K562 (cell line): ENCODE data around the gene PCSK6. TPM values are rescaled to one million over a fixed set of nuclear protein-coding genes. Genes with fewer than 3 reads are reported as not detected.

Experiments used
- ATAC-seq: fragments of 200-7000 bp; cut with Tn5 transposase; 3 replicates; pipeline ENCODE4 v1.9.1; 2020; ENCODE audit warnings: moderate library complexity
- BruUV-seq: library from RNA; stranded (reverse); fragments of 400-500 nt; replicated peaks from 2 replicates; lab custom pipeline; 2021; lab: Mats Ljungman, UMichigan
- CTCF ChIA-PET: fragments of 300-600 bp; formaldehyde crosslinking; extraction: SDS; loops from one replicate; lab custom pipeline; 2021; ENCODE audit warnings: low intra/inter-chr PET ratio; lab: Yijun Ruan, JAX
- POLR2A ChIA-PET: fragments of 300-600, 350-650 bp; sonication (Branson Sonifier 250); formaldehyde crosslinking; extraction: SDS; loops from one replicate; lab custom pipeline; 2021; ENCODE audit warnings: antibody characterized with exemption, inconsistent platforms; lab: Yijun Ruan, JAX
- DNase-seq, 4 experiments: peaks; one replicate each; pipeline versions ENCODE4 v3.0.0 to v3.0.0-alpha.2; 2011 to 2018; ENCODE audit warnings: low spot score in 3 of 4, mixed read lengths in 3 of 4; ENCODE audit errors: extremely low read depth in 1 of 4
- FAIRE-seq: peaks from 2 replicates; lab custom pipeline; 2011; peaks lifted over from hg19 to GRCh38; lab: Jason Lieb, UNC
- H2AFZ ChIP-seq: 2 replicates; pipeline ENCODE4 v1.6.0; 2011; ENCODE audit warnings: low read depth, low read length, control low read depth, inconsistent platforms
- H3K27ac ChIP-seq: fragments of 200-600 bp; 3 replicates; pipeline ENCODE4 v1.8.0; 2011; ENCODE audit warnings: low read depth, mild to moderate bottlenecking, control low read depth, inconsistent platforms, low read length, moderate library complexity, mixed read lengths; ENCODE audit errors: extremely low read depth
- H3K27me3 ChIP-seq, 2 experiments: fragments of 300-600 bp in 1 of 2; 2 replicates in 1 of 2; 3 replicates in 1 of 2; pipeline versions ENCODE4 v1.6.0 to v1.8.0; 2011; ENCODE audit warnings: inconsistent platforms in 2 of 2, low read length in 2 of 2, mild to moderate bottlenecking in 1 of 2, mixed read lengths in 1 of 2, moderate library complexity in 1 of 2; ENCODE audit not compliant: control insufficient read depth in 2 of 2, insufficient read depth in 2 of 2
- H3K36me3 ChIP-seq: fragments of 300-600 bp; 3 replicates; pipeline ENCODE4 v1.8.0; 2011; ENCODE audit warnings: mild to moderate bottlenecking, low read length, inconsistent platforms; ENCODE audit not compliant: control insufficient read depth, insufficient read depth
- H3K4me1 ChIP-seq, 2 experiments: fragments of 200-600 bp in 1 of 2; replicated peaks in 1 of 2; 2 replicates in 1 of 2; 3 replicates in 1 of 2; pipeline versions ENCODE4 v1.5.1 to v1.8.0; 2011; ENCODE audit warnings: inconsistent platforms in 2 of 2, low read length in 2 of 2, mild to moderate bottlenecking in 1 of 2, mixed read lengths in 1 of 2, moderate library complexity in 1 of 2; ENCODE audit not compliant: control insufficient read depth in 2 of 2, insufficient read depth in 2 of 2
- H3K4me2 ChIP-seq: 2 replicates; pipeline ENCODE4 v1.6.1; 2011; ENCODE audit warnings: low read length, control low read depth, inconsistent platforms, mixed read lengths; ENCODE audit not compliant: insufficient read depth
- H3K4me3 ChIP-seq: fragments of 200-600 bp; sonication (generic), shearing (Covaris generic); 2 replicates; pipeline ENCODE4 v1.5.1; 2016; ENCODE audit warnings: control low read depth, inconsistent platforms
- H3K79me2 ChIP-seq: fragments of 200-600 bp; 3 replicates; pipeline ENCODE4 v1.8.0; 2011; ENCODE audit warnings: low read length, inconsistent platforms; ENCODE audit not compliant: control insufficient read depth, insufficient read depth
- H3K9ac ChIP-seq, 2 experiments: 2 replicates each; pipeline versions ENCODE4 v1.6.0 to v1.6.1; 2011; ENCODE audit warnings: low read depth in 2 of 2, low read length in 2 of 2, control low read depth in 1 of 2, inconsistent platforms in 1 of 2, mild to moderate bottlenecking in 1 of 2, mixed read lengths in 1 of 2; ENCODE audit not compliant: insufficient read depth in 1 of 2
- H3K9me1 ChIP-seq: one replicate; pipeline ENCODE4 v1.6.0; 2011; ENCODE audit warnings: inconsistent platforms, mild to moderate bottlenecking, low read length, moderate library complexity; ENCODE audit not compliant: control insufficient read depth, insufficient read depth
- H3K9me3 ChIP-seq: replicated peaks from 2 replicates; pipeline ENCODE4 v1.5.1; 2011; ENCODE audit warnings: low read depth, low read length, inconsistent platforms; ENCODE audit not compliant: control insufficient read depth, insufficient read depth
- H4K20me1 ChIP-seq: replicated peaks from 2 replicates; pipeline ENCODE4 v1.6.1; 2011; ENCODE audit warnings: low read length, inconsistent platforms, mixed read lengths; ENCODE audit not compliant: control insufficient read depth, insufficient read depth
- AFF4 ChIP-seq: sonication (generic); formaldehyde crosslinking; IDR thresholded peaks from 2 replicates; pipeline ENCODE4 v1.8.0; 2023; ENCODE audit warnings: mild to moderate bottlenecking, missing genetic modification reagents
- FOXP4 ChIP-seq: sonication (generic); formaldehyde crosslinking; IDR thresholded peaks from 2 replicates; pipeline ENCODE4 v1.8.0; 2022; ENCODE audit warnings: mild to moderate bottlenecking, missing genetic modification reagents, borderline replicate concordance
- RAD21 ChIP-seq, 2 experiments: fragments of 250-450 bp in 1 of 2; fragments of 450-650 bp in 1 of 2; sonication (Bioruptor Pico) in 1 of 2; formaldehyde crosslinking in 1 of 2; IDR thresholded peaks in 1 of 2; conservative IDR thresholded peaks in 1 of 2; 2 replicates each; pipeline versions ENCODE4 v1.4.0 to v1.8.0; 2020 to 2022; ENCODE audit warnings: mild to moderate bottlenecking in 2 of 2, moderate library complexity in 1 of 2
- ZNF655 ChIP-seq: fragments of 250-450 bp; sonication (Bioruptor Pico); IDR thresholded peaks from 2 replicates; pipeline ENCODE4 v1.5.0; 2021
- WGBS: fragments of 100-300 bp; shearing (Covaris generic); methylation state at CpG from one replicate; pipeline ENCODE4 v1.1.6; 2016; ENCODE audit warnings: low coverage, mixed read lengths; ENCODE audit not compliant: insufficient coverage; ENCODE audit errors: missing lambda C conversion rate; 5-methylcytosine and 5-hydroxymethylcytosine counted together
- in situ Hi-C: fragments of 300-500 bp; cut with MboI; formaldehyde crosslinking; loops from 4 replicates; pipeline ENCODE4 v1.15.0; 2018; ENCODE audit warnings: inconsistent platforms, mixed read lengths
- intact Hi-C: fragments of 100-400 bp; cut with micrococcal nuclease; formaldehyde crosslinking; loops from 2 replicates; pipeline ENCODE4 v1.14.2; 2022
- polyA plus RNA-seq, 8 experiments: library from polyadenylated mRNA; depleted of rRNA in 4 of 8; stranded (reverse) in 5 of 8; unstranded in 3 of 8; fragments of >200 nt; fragmentation: Nextera tagmentation in 2 of 8; fragmentation: Illumina TruSeq in 1 of 8; extraction: Ambion mirVana in 2 of 8; extraction: Trizol in 1 of 8; gene quantifications; 2 replicates each; pipeline versions ENCODE4 v1.2.1 to v1.2.3, GENCODE V29; 2011 to 2014; ENCODE audit warnings: inconsistent platforms in 1 of 8, missing spikeins in 1 of 8
- total RNA-seq, 7 experiments: library from RNA; depleted of rRNA in 6 of 7; stranded (reverse); fragments of >200 nt in 6 of 7; fragmentation: Illumina TruSeq in 2 of 7; extraction: Trizol in 2 of 7; gene quantifications; 2 replicates each; pipeline versions ENCODE4 v1.2.1 to v1.2.3, GENCODE V29; 2011 to 2021; ENCODE audit warnings: low replicate concordance in 1 of 7
- TF ChIP-seq, protein P1 (sequence below): fragments of 200-800 bp; sonication (Bioruptor generic); IDR thresholded peaks from 2 replicates; pipeline ENCODE4 v1.6.1; 2016; ENCODE audit warnings: missing genetic modification characterization, missing compliant biosample characterization

PCSK6 gene
- total and polyA plus RNA-seq, 9 of the 15 experiments (the other 6 are each of a cell fraction or from before 2014, with no cell fraction given), result 2.2 to 32.6 (median 14.5) TPM

DNA sequence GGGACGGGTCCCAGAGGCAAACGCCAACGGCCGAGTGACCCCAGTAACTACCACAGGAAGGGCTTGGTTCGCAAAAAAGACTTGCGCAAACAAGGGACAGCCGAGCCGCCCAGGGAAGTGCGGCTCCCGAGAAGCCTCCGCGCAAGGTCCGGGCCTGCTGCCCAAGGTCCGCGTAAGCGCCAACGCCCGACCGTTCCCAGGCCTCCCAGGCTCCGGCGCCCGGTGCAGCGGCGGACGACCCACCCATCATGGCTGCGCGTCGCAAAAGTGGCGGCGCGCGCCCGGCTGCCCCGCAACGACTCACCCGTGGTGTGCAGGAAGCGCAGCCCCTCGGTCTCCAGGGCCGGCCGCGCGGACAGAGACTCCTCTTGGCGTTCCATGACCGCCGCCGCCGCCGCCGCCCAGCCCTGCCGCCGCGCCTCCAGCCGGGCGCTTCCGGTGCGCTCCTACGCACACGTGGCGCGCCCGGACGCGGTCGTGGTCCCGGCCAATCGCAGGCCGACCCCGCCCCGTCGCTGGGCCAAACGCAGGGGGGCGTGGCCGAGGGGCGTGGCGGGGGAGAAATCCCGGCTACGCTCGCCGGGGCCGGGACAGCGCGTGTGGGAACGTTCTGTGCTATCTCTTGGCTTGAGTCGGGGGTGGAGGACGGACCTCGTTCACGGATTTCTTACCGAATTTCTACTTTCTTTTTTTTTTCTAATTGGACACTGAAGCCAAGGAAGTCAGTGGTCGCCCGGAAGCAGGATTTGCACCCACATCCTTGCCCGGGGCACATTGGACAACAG is 212.3 kb downstream of the PCSK6 start, which contains the start of gene SELENOS:
TSS of gene SELENOS (minus strand) at position 448 of the 785 bp plus-strand sequence. CDS start at position 380, 68 bp downstream.
- peak; percentile 91 to 94 (median 92) for DNase-seq
- ATAC-seq, result peak; percentile 98
- in situ Hi-C loops, result no loop called here
- no peaks in the 10 kb centered on the region for H3K27me3 ChIP-seq
- peak within 1 kb of the TSS; percentile 79 for H2AFZ ChIP-seq
- H3K36me3 ChIP-seq, result peaks cover 61% of the 10 kb centered on the region
- intact Hi-C loops, result loop anchor here (5.0 kb wide), 1 partner anchor 260 kb away; no protein-coding TSS in a partner anchor
- peak within 1 kb of the TSS; percentile 72 for H3K27ac ChIP-seq
- no peaks in the 10 kb centered on the region for H3K9me1 ChIP-seq
- H3K4me1 ChIP-seq, result peaks cover 6 to 10% of the 10 kb centered on the region in 2 experiments; a peak in 4 of 5 replicates
- H3K79me2 ChIP-seq, result peaks cover 19% of the 10 kb centered on the region
- H3K4me2 ChIP-seq, result peak within 1 kb of the TSS; percentile 97
- ChIA-PET POLR2A (interaction anchor here (1.3 to 1.5 kb wide), 2 partner anchors 9 to 21 kb away, joined by 3 to 8 read pairs; no protein-coding TSS in a partner anchor), CTCF (interaction anchor here (0.6 to 0.9 kb wide), 2 partner anchors 185 to 365 kb away, joined by 3 to 4 read pairs; no protein-coding TSS in a partner anchor)
- H3K9ac ChIP-seq, result peak within 1 kb of the TSS; percentile 92 to 97
- under 1% methylated on average over 49 of the region's 91 CpGs for WGBS
- TSS peak; percentile 32 for BruUV-seq
- no peaks in the 10 kb centered on the region for H3K9me3 ChIP-seq
- H4K20me1 ChIP-seq, result peaks cover 11% of the 10 kb centered on the region; the same call in 1 of the 2 replicates
- peak; percentile 59 for FAIRE-seq
- peak within 1 kb of the TSS; percentile 98 for H3K4me3 ChIP-seq
- TF ChIP-seq RAD21 (CRISPR knock-in tag; conservative IDR thresholded peaks at IDR 0.05 in 1 of 2, IDR thresholded peaks at IDR 0.05 in 1 of 2) (no peak), AFF4 (CRISPR knock-in tag) (no peak), FOXP4 (CRISPR knock-in tag) (no peak), ZNF655 (CRISPR knock-in tag) (no peak)
- TF ChIP-seq, protein P1, sequence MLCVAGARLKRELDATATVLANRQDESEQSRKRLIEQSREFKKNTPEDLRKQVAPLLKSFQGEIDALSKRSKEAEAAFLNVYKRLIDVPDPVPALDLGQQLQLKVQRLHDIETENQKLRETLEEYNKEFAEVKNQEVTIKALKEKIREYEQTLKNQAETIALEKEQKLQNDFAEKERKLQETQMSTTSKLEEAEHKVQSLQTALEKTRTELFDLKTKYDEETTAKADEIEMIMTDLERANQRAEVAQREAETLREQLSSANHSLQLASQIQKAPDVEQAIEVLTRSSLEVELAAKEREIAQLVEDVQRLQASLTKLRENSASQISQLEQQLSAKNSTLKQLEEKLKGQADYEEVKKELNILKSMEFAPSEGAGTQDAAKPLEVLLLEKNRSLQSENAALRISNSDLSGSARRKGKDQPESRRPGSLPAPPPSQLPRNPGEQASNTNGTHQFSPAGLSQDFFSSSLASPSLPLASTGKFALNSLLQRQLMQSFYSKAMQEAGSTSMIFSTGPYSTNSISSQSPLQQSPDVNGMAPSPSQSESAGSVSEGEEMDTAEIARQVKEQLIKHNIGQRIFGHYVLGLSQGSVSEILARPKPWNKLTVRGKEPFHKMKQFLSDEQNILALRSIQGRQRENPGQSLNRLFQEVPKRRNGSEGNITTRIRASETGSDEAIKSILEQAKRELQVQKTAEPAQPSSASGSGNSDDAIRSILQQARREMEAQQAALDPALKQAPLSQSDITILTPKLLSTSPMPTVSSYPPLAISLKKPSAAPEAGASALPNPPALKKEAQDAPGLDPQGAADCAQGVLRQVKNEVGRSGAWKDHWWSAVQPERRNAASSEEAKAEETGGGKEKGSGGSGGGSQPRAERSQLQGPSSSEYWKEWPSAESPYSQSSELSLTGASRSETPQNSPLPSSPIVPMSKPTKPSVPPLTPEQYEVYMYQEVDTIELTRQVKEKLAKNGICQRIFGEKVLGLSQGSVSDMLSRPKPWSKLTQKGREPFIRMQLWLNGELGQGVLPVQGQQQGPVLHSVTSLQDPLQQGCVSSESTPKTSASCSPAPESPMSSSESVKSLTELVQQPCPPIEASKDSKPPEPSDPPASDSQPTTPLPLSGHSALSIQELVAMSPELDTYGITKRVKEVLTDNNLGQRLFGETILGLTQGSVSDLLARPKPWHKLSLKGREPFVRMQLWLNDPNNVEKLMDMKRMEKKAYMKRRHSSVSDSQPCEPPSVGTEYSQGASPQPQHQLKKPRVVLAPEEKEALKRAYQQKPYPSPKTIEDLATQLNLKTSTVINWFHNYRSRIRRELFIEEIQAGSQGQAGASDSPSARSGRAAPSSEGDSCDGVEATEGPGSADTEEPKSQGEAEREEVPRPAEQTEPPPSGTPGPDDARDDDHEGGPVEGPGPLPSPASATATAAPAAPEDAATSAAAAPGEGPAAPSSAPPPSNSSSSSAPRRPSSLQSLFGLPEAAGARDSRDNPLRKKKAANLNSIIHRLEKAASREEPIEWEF, result no peak
